Superior temporal gyrus (tissue), 1 donor: ENCODE data around the gene KDM4C.
"Not testable (repeated sequence)": the region's sequence is repeated elsewhere in the genome, so short reads cannot be mapped to it uniquely, and the experiment has no call there.

ENCODE experiments used
- DNase-seq: peaks from one replicate; pipeline ENCODE4 v3.0.0-alpha.2; 2016; ENCODE audit errors: extremely low spot score

The KDM4C gene

DNA sequence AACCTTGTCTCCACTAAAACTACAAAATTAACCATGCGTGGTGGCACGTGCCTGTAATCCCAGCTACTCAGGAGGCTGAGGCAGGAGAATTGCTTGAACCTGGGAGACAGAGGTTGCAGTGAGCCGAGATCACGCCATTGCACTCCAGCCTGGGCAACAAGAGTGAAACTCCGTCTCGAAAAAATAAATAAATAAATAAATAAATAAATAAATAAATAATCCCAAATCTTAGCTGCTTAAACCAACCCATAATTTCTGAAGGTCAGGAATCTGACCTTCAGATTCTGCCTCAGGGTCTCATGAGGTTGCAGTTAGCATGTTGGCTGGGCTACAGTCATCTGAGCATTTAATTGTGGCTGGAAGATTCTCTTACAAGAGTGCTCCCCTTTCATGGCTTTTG lies 48.5 kb downstream of the KDM4C start:
- DNase-seq = not testable (repeated sequence)

DNA sequence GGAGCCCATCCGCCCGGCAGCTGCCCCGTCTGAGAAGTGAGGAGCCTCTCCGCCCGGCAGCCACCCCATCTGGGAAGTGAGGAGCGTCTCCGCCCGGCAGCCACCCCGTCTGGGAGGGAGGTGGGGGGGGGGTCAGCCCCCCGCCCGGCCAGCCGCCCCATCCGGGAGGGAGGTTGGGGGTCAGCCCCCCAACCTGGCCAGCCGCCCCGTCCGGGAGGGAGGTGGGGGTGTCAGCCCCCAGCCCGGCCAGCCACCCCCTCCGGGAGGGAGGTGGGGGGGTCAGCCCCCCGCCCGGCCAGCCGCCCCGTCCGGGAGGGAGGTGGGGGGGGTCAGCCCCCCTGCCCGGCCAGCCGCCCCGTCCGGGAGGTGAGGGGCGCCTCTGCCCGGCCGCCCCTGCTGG lies 49.9 kb downstream of the KDM4C start:
- not testable (repeated sequence) for DNase-seq

DNA sequence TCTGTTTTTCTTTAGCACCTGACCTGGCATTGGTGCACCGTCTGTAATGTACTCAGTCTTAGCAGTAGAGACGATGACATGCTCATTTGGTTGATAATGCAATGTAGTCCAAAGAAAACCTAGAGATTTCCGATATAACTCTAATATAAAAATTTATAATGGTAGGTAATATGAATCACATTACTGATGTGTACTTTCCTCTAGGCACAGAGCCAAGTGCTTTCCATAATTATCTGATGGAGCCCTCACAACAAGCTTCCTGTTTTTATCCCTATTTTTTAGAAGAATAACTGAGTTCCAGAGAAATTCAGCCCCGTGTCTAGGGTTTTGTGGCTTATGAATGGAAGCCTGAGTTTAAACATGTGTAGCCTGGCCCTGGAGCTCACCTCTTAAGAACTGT lies 53.7 kb downstream of the KDM4C start:
- DNase-seq = no peak

DNA sequence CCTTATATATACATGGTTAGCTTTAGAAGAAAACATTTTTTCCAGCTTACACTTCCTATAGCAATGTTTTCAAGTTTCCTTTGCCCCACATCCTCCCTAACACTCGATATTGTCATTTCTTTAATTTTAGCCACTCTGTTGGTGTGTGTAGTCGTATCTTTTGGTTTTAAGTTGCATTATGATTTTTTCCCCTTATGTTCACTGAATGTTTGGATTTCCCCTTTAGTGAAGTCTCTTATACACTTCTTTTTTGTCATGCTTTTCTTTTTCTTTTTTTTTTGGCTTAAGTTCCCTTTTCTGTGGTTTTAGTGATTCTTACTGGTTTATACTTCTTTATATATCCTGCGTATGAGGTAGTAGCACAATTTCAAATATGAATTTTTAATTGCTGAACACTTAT lies 58.8 kb downstream of the KDM4C start:
- no peak for DNase-seq

DNA sequence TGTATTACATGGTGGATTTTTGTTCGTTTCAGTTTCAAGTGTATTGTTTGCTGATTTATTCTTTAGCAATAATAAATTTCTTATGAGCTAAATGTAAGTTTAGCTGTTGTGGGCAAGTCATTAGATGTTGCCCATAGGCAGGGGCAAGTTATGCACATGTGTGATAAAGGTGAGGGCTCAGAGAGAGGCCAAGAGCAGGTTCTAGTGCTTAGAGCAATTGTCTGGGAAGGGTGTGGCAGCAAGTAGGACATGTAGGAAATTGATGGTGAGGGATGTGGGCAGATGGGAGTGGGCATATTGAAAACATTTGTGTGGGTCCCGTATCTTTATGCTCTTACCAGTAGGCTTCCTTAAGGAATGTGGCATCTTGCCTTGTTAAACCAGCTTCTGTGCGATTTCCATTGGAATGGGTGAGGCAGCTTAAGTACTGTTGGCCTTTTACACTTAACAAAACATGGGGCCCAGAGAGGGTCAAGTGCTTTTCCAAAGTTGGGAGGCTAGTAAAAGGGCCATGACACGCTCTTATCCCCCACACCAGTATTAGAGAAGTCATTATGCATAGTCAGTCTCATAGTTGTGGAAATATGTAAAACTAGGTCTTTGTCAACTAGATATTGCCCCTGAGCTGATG lies 60.6 kb downstream of the KDM4C start:
- no peak for DNase-seq

DNA sequence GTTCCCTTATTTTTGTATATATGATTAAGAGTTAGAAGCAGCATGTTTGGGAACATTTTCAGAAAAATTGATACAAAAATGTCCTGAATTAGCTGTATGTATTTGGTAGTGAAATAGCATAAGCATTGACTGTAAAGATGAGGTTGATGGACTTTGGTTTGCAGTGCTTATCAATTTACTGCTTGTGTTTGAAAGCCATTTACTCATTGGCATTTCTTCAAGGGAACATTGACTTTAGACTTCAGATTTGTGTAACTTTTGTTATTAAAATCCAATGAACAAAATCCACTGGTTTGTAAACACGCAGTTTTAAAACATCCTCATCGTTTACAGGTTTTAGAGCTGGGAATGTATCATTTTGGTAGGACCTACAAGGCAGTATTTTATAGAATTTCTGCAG lies 61.3 kb downstream of the KDM4C start:
- no peak for DNase-seq

DNA sequence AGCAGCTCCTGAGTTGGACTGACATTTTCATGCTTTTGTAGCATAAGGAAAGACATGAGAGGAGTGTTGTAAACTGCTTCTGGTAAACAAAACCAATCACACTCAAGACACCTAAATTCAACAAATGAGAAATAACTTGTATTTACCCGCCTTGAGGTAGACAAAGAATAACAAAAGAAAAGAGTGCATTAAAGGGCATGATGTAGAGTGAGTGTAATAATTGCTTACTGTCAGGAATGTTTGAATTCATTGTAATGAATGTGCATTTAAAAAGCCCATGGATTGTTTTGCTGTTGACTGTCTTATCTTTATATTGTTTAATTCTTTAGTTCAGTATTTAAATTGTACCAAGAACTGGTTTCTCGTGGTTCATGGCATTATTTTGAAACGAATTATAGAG lies 61.8 kb downstream of the KDM4C start:
- DNase-seq = no peak

DNA sequence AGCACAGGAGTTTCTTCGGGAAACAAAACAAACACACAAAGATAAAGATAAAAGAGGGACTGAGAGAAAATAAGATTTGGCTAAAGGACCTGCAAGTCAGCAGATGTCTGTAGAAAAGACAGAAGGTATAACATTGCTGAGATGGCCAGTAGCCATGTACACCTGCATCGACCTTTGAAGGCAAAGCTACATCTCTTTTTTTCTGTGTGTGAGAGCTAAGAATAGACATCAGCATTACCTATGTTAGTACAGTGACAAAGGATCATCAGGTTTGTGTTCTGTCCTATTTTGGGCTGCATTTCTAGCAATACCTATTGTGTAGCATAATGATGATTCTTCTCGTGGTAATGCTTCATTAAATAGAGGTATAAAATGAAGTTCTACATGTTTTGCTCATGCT lies 64.9 kb downstream of the KDM4C start:
- no peak for DNase-seq

DNA sequence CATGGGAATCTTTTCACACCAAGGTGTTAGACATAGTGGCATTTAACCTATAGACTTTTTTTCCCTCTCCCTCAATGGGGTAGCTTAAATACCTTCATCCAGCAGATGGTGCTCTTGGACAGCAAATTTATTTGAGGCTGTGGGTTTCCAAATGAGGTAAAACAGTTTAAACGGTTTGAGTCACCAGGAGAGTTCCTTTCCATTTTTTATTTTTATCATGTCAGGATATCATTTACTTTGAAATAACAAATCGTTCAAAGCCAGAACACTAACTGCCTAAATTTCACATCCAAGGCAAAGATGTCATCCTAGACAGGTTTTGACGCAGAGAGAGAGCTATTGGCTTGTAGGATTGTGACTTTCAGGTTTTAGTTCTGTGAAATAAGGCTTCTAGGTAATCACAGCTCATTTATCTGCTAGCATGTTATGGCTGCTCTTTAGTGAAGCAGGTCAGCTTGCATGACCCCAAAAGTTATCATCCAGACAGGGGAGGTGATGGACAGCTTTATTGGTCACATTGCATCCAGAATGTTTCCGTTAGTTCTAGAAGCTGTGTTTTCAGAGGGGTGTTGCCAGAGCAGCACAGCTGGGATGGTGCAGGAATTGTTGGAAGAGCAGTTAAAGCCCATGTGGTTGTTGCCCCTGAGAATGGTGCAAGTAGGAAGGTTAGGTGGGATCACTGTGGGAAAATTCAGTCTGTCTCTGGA lies 69.8 kb downstream of the KDM4C start:
- peak; percentile 83 for DNase-seq

DNA sequence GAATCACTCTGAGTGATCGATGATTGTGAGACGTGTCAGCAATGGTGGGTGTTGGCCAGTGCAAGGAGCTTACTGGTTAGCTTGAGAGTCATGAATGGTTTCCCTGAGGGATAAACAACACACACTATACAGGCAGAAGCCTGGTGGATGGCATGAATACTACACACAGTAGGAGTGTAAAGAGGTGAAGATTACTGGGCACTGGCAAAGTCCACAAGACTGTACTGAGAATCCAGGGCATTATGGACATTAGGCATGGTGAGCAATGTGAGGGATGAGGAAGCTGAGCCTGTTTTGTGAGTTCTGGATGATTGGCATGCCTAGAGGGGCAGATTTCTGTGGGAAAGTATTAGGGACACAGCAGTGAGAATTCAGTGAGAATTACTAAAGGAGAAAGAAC lies 71.3 kb downstream of the KDM4C start:
- DNase-seq = no peak

DNA sequence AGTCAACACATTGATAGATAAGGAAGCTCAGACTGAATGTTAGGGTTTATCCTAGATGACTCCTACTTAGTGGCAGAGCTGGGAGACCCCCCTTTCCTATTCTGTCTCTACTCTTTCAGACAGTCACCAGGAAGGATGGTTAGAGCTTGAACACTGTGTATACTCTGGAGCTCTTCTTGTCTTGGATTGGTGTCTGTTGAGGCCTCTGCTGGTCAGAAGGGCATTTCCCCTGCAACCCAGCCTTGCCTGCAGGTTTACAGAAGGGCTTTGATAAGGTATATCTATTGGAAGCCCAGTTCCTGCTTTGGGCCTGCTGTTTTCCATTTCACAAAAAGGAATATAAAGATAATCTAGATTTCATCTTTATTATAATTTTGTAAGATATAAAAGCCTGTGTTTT lies 71.8 kb downstream of the KDM4C start:
- no peak for DNase-seq

DNA sequence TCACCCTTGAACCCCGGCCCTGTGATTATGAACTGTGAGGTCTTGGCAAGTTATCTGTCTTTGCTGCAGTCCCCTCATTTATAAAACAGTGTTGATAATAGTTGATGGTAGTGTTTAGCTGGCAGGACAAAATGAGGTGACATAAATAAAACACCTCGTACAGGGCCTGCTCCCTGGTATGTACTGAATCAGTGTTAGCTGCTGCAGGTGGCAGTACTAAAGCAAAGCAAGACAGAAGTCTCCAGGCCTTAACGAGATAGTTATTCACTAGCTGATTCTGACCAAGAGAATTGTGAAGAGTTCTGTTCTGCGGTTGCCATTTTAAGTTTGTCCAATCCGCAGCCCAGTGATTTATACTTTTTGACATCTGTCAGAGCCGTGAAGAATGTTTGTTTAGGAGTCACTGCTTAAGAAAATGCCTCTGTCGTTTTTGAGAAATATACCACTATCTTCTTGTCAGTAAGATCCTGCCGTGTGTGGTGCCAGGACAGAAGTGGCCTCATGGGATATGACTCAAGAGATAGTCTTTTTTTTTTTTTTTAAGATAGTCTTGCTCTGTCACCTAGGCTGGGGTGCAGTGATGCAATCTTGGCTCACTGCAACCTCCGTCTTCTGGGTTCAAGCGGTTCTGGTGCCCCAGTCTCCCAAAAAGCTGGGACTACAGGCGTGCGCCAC lies 75.9 kb downstream of the KDM4C start:
- DNase-seq = no peak

DNA sequence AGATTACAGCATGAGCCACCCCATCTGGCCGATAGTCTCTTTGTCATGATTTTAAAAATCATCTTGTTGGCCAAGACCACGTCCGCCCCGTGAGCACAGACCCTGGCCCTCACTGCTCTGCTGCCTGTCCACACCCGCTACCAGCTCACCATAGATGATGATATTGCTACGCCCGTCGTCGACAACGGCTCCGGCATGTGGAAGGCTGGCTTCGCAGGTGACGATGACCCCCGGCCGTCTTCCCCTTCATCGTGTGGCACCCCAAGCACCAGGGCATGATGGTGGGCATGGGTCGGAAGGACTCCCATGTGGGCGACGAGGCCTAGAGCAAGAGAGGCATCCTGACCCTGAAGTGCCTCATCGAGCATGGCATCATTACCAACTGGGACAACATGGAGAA lies 76.5 kb downstream of the KDM4C start:
- no peak for DNase-seq

DNA sequence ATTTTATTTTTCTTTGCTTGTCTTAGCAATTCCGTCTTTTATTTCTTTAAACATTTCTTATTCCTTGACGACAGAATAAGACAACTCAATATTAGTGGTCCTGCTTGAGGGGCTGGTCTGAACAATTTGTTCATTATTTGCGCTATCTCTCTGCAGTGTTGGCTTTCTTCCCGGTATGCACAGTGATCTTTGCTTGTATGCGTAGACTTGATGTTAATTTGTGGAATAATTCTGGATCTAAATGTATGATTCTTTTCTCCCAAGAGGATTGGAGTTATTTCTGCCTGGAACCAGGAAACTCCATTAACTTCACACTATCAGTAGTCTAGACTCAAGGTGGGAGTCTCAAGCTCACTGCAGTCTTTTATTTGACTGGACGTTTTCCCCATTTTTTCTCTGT lies 80.4 kb downstream of the KDM4C start:
- DNase-seq = no peak

DNA sequence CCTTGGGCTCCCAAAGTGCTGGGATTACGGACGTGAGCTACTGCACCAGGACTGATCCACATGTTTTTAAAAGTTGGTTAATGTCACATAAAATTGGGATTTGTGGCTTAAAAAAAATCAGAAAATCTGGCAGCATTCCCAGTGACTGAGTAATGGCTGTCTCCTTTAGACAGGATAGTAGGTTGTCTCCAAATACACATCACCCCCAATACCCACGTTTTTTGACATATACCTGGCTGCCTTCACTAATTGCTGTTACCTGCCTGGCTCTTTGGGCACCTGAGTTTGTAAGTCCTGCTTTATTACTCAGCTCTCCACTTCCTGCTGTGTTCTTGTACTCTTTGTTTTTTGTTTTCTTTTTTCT lies 84.8 kb downstream of the KDM4C start:
- no peak for DNase-seq

DNA sequence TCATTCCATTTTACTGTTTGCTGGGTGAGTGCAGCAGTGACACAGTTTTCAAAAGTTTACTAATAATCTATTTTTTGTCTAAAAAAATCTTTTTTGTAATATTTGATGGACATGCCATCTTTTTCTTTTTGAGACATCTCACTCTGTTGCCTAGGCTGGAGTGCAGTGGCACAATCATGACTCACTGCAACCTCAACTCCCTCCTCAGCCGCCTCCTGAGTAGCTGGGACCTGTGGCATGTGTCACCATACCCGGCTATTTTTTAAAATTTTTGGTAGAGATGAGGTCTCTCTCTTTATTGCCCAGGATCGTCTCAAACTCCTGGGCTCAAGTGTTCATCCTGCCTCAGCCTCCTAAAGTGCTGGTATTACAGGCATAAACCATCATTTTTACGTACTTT lies 86.0 kb downstream of the KDM4C start:
- DNase-seq = no peak

DNA sequence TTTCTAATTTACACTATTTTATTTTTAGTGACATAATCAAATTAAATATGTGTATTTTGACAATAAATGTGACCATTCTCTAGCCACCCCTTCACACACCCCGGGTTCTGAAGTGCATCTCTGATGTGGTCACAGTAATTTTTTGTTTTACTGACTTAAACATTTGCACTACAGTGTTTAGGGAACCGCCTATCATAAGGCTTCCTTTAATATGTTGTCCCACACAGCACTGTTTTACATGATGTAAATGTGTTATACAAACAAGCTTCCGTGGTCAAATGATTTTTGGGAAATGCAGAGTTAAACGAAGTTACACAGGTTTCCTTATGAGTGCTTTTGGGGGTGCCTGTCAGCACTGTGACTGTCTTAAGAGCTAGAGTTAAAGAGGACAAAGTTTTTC lies 86.5 kb downstream of the KDM4C start:
- no peak for DNase-seq

DNA sequence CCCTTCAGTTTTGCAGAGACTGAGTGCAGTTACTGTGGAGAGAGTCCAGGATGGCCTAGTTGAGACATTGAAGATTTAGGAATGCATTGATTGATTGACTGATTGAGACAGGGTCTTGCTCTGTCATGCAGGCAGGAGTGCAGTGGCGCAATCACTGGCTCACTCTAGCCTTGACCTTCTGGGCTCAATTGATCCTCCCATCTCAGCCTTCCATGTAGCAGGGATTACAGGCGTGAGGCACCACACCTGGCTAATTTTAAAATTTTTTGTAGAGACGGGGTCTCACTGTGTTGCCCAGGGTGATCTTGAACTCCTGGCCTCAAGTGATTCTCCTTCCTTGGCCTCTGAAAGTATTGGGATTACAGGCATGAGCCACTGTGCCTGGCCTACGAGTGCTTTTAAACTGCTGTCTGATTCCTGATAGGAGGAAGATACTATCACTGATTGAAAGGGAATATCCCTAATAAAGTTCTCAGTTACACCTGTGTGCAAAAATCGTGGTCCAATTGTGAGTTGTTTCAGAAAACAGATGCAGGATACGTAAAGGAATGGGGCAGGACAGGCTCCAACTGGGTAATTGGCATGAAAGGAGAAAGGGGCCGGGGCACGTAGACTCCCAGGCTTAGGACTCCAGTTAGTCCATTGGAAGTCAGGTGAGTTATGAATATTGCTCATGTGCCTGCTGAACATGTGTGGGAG lies 87.5 kb downstream of the KDM4C start:
- no peak for DNase-seq

DNA sequence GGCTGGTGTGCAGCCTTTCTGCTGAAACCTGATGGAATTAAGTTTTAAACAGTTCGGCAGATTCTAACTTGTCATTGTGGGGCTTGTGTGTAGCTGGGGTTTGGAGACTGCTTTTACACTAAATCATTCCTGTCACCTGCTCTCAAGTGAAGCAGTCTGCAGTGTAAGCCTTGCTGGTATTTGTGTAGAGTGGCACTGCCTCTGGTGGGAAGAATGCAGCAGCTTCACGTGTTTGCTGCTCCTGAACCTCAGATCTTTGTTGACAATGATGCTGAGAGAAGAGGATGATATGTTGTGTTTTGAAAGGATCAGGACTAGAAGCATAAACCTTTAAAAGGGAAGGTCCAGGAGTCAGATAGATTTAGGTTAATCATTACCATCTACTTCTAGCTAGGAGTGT lies 88.1 kb downstream of the KDM4C start:
- no peak for DNase-seq

DNA sequence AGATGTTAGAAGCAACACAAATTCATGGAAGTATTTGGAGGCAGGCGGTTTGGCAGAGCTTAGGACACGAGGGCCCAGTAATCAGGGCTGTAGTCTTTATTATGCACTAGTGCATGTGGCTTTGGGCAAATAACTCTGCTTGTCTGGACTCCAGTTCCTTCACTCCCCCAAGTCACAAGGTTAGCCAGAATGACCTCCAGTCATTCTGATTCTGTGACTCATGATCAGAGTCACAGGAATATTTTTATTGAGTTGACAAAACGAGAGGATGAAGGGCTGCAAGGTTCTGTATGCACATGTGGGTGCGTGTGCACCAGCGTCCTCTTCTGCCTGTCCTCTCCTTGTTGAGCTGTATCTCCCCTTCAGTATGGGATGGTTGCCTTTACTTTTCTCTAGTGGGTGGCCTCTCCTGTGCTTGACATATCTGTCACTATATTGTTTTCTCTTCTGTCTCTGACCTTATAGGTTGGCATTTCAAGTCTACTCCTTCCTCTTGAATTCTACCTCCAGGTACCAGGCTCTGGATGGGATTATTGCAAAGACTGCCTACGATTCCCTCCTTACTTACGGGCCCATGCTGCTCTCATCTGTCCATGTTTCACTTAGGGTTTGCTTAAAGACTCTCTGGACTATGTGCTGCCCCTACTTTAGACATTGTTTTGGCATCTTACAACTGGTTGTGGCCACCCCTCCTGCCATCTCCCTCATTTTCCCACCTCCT lies 94.6 kb downstream of the KDM4C start:
- no peak for DNase-seq

DNA sequence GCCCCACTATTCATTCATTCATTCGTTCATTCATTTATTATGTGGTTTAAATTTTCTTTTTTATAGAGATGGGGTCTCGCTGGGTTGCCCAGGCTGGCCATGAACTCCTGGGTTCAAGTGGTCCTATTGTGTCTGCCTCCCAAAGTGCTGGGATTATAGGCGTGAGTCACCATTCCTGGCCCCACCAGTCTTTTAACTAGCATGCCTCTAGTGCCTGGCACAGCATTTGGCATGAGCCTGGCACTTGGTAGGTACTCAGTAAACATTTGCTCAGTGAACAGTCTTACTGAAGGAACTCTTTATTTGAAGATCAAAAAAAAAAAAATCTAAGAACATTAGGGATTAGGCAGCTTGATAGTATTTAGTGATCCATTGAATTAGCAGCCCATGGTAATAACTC lies 98.1 kb downstream of the KDM4C start:
- DNase-seq = no peak

DNA sequence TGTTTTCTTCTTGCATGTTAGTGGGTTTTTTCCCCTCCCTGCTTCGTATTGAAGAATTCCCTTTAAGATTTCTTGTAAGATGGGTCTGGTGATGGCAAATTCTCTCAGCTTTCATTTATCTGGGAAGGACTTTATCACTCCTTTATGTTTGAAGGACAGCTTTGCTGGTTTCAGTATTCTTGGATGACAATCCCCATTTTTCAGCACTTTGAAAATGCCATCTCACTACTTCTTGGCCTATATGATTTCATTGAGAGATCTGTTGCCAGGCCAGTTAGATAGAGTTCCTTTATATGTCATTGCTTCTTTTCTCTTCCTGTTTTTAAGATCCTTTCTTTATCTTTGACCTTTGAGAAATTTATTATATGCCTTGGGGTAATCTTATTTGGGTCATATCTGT lies 106.3 kb downstream of the KDM4C start:
- DNase-seq = no peak
